ENCODE data around the gene EXOSC3.

- no peak for TF ChIP-seq CTCF (optimal IDR thresholded peaks at IDR 0.05 in 1 of 3, IDR thresholded peaks at IDR 0.05 in 1 of 3, conservative IDR thresholded peaks at IDR 0.05 in 1 of 3; ENCODE audit: extremely low read depth in 1 of 3, insufficient read depth in 2 of 3, low read length in 3 of 3)
- no peak for TF ChIP-seq EZH2 (IDR thresholded peaks at IDR 0.05; ENCODE audit: low read length)
Observed at GRCh38 chr9:37761511-37761910, 23.4 kb downstream of the EXOSC3 start.

Data from keratinocyte (primary cell).